ENCODE data around the gene OTULINL. TPM values are rescaled to one million over a fixed set of nuclear protein-coding genes. Genes with fewer than 3 reads are reported as not detected.
A peak's percentile ranks its signal among the peaks of the same experiment; 100 is the strongest.

OTULINL gene
- total RNA-seq (2021) (6.6 to 12.3 TPM (median 10.6 TPM) in 3 replicates), Bru-seq, nascent RNA (percentile 60 among the genes with signal in this experiment)
- long read RNA-seq, experiment 1, transcript OTULINL-201 (8 exons, 3,597 nt), result major isoform, 50 of 62 reads
- long read RNA-seq, experiment 1, partial matches to known transcripts, result 2 of 62 reads
- long read RNA-seq, experiment 1, other reads (novel, unspliced or antisense), result 10 of 62 reads
- long read RNA-seq, experiment 2, partial matches to known transcripts, result 3 of 9 reads
- long read RNA-seq, experiment 2, other reads (novel, unspliced or antisense), result 2 of 9 reads
- long read RNA-seq, experiment 3, partial matches to known transcripts, result 0 of 3 reads
- long read RNA-seq, experiment 3, other reads (novel, unspliced or antisense), result 0 of 3 reads

DNA sequence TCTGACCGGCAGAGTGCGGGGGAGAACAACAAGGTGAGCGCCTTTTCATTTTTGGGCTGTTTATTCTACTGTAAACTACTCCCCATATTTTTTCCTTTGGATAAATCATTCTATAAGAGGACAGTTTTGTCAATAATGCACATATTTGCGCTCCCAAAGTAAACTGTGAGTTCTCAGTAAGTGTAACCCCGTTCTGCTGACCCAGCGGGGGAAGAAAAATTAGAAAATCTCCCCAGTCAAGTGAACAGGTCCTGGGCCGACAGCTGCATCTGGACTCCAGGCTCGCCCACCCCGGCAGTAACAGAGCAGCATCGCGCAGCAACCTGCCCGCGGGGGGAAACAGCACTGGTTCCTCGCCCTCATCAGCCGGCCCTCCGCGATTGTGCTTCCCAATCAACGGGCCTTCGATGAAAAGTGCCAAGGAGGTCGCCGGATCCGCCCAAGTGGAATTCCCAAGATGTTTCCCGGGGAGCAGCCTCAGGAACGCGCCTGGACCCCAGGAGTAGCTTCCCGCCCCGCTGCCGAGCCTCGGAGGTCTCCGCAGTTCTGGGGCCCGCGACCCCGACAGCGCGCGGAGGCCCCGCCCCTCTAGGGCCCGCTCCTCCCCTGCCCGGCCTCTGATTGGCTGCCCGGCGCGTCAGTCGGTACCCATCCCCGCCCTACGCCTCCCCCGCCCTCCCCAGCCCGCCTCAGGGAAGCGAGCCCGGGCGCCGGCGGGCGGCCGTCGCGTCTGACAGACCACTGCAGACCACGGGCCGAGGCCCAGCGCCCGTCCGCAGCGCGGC lies at the start of gene OTULINL:
OTULINL (plus strand) TSS at position 687 of the 785 bp plus-strand sequence. CDS start 103 bp downstream, outside the sequence.
- H3K27me3 Mint-ChIP-seq (ENCODE audit: low read depth), result peaks cover 57% of the 10 kb centered on the region
- TF ChIP-seq, protein P1, sequence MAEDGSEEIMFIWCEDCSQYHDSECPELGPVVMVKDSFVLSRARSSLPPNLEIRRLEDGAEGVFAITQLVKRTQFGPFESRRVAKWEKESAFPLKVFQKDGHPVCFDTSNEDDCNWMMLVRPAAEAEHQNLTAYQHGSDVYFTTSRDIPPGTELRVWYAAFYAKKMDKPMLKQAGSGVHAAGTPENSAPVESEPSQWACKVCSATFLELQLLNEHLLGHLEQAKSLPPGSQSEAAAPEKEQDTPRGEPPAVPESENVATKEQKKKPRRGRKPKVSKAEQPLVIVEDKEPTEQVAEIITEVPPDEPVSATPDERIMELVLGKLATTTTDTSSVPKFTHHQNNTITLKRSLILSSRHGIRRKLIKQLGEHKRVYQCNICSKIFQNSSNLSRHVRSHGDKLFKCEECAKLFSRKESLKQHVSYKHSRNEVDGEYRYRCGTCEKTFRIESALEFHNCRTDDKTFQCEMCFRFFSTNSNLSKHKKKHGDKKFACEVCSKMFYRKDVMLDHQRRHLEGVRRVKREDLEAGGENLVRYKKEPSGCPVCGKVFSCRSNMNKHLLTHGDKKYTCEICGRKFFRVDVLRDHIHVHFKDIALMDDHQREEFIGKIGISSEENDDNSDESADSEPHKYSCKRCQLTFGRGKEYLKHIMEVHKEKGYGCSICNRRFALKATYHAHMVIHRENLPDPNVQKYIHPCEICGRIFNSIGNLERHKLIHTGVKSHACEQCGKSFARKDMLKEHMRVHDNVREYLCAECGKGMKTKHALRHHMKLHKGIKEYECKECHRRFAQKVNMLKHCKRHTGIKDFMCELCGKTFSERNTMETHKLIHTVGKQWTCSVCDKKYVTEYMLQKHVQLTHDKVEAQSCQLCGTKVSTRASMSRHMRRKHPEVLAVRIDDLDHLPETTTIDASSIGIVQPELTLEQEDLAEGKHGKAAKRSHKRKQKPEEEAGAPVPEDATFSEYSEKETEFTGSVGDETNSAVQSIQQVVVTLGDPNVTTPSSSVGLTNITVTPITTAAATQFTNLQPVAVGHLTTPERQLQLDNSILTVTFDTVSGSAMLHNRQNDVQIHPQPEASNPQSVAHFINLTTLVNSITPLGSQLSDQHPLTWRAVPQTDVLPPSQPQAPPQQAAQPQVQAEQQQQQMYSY (CRISPR knock-in tag; IDR thresholded peaks at IDR 0.05), result no peak
- TF ChIP-seq, protein P2, sequence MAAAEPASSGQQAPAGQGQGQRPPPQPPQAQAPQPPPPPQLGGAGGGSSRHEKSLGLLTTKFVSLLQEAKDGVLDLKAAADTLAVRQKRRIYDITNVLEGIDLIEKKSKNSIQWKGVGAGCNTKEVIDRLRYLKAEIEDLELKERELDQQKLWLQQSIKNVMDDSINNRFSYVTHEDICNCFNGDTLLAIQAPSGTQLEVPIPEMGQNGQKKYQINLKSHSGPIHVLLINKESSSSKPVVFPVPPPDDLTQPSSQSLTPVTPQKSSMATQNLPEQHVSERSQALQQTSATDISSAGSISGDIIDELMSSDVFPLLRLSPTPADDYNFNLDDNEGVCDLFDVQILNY (CRISPR knock-in tag; IDR thresholded peaks at IDR 0.05), result peak; percentile 37; the same call in 1 of the 2 replicates
- TF ChIP-seq, protein P3, sequence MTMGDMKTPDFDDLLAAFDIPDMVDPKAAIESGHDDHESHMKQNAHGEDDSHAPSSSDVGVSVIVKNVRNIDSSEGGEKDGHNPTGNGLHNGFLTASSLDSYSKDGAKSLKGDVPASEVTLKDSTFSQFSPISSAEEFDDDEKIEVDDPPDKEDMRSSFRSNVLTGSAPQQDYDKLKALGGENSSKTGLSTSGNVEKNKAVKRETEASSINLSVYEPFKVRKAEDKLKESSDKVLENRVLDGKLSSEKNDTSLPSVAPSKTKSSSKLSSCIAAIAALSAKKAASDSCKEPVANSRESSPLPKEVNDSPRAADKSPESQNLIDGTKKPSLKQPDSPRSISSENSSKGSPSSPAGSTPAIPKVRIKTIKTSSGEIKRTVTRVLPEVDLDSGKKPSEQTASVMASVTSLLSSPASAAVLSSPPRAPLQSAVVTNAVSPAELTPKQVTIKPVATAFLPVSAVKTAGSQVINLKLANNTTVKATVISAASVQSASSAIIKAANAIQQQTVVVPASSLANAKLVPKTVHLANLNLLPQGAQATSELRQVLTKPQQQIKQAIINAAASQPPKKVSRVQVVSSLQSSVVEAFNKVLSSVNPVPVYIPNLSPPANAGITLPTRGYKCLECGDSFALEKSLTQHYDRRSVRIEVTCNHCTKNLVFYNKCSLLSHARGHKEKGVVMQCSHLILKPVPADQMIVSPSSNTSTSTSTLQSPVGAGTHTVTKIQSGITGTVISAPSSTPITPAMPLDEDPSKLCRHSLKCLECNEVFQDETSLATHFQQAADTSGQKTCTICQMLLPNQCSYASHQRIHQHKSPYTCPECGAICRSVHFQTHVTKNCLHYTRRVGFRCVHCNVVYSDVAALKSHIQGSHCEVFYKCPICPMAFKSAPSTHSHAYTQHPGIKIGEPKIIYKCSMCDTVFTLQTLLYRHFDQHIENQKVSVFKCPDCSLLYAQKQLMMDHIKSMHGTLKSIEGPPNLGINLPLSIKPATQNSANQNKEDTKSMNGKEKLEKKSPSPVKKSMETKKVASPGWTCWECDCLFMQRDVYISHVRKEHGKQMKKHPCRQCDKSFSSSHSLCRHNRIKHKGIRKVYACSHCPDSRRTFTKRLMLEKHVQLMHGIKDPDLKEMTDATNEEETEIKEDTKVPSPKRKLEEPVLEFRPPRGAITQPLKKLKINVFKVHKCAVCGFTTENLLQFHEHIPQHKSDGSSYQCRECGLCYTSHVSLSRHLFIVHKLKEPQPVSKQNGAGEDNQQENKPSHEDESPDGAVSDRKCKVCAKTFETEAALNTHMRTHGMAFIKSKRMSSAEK (CRISPR knock-in tag; IDR thresholded peaks at IDR 0.05; ENCODE audit: borderline replicate concordance), result no peak
- TF ChIP-seq CREB1 (CRISPR knock-in tag; IDR thresholded peaks at IDR 0.05) (no peak), NFE2L1 (CRISPR knock-in tag; IDR thresholded peaks at IDR 0.05) (no peak), NFYB (CRISPR knock-in tag; conservative IDR thresholded peaks at IDR 0.05; ENCODE audit: low read depth) (peak; percentile 81), TEAD1 (CRISPR knock-in tag; IDR thresholded peaks at IDR 0.05) (no peak; the same call in 1 of the 2 replicates), CBFB (CRISPR knock-in tag; IDR thresholded peaks at IDR 0.05; ENCODE audit: low read depth) (peak; percentile 49; the same call in 1 of the 2 replicates), SP1 (CRISPR knock-in tag; conservative IDR thresholded peaks at IDR 0.05) (peak; percentile 24; the same call in 1 of the 2 replicates), TP53 (CRISPR knock-in tag; IDR thresholded peaks at IDR 0.05) (0 out of 2 replicates have a peak, but pooled peaks have one; percentile 46)
- TF ChIP-seq, protein P4, sequence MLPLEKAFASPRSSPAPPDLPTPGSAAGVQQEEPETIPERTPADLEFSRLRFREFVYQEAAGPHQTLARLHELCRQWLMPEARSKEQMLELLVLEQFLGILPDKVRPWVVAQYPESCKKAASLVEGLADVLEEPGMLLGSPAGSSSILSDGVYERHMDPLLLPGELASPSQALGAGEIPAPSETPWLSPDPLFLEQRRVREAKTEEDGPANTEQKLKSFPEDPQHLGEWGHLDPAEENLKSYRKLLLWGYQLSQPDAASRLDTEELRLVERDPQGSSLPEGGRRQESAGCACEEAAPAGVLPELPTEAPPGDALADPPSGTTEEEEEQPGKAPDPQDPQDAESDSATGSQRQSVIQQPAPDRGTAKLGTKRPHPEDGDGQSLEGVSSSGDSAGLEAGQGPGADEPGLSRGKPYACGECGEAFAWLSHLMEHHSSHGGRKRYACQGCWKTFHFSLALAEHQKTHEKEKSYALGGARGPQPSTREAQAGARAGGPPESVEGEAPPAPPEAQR (CRISPR knock-in tag; IDR thresholded peaks at IDR 0.05), result no peak
- TF ChIP-seq, protein P5, sequence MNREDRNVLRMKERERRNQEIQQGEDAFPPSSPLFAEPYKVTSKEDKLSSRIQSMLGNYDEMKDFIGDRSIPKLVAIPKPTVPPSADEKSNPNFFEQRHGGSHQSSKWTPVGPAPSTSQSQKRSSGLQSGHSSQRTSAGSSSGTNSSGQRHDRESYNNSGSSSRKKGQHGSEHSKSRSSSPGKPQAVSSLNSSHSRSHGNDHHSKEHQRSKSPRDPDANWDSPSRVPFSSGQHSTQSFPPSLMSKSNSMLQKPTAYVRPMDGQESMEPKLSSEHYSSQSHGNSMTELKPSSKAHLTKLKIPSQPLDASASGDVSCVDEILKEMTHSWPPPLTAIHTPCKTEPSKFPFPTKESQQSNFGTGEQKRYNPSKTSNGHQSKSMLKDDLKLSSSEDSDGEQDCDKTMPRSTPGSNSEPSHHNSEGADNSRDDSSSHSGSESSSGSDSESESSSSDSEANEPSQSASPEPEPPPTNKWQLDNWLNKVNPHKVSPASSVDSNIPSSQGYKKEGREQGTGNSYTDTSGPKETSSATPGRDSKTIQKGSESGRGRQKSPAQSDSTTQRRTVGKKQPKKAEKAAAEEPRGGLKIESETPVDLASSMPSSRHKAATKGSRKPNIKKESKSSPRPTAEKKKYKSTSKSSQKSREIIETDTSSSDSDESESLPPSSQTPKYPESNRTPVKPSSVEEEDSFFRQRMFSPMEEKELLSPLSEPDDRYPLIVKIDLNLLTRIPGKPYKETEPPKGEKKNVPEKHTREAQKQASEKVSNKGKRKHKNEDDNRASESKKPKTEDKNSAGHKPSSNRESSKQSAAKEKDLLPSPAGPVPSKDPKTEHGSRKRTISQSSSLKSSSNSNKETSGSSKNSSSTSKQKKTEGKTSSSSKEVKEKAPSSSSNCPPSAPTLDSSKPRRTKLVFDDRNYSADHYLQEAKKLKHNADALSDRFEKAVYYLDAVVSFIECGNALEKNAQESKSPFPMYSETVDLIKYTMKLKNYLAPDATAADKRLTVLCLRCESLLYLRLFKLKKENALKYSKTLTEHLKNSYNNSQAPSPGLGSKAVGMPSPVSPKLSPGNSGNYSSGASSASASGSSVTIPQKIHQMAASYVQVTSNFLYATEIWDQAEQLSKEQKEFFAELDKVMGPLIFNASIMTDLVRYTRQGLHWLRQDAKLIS (CRISPR knock-in tag; IDR thresholded peaks at IDR 0.05; ENCODE audit: borderline replicate concordance), result no peak
- POLR2A ChIA-PET, result interaction anchor here (0.8 kb wide), 1 partner anchor 67 kb away, joined by 3 read pairs; no protein-coding TSS in a partner anchor

More for the DNA sequence above, at the start of gene OTULINL:
- Mint-ChIP-seq H3K4me3 (peak within 1 kb of the TSS; percentile 76), H3K4me1 (peaks cover 11% of the 10 kb centered on the region), H3K27ac (no peak within 1 kb of the TSS), H3K36me3 (peaks cover 14% of the 10 kb centered on the region), H3K9me3 (peaks cover 26% of the 10 kb centered on the region)
- ATAC-seq (peak; percentile 94), DNase-seq (ENCODE audit: low spot score) (peak; percentile 92)
- CTCF ChIA-PET, result interaction anchor here (0.5 to 2.2 kb wide), 6 partner anchors 11 to 592 kb away, joined by 3 to 15 read pairs (median 5); no protein-coding TSS in a partner anchor

Measured in WTC11 (cell line).